Measurements from ENCODE around the gene SPATA24.
"Not testable (repeated sequence)": the region's sequence is repeated elsewhere in the genome, so short reads cannot be mapped to it uniquely, and the experiment has no call there.

The SPATA24 gene

GRCh38 chr5:139382807-139383206 is 21.1 kb downstream of the SPATA24 start:
- DNase-seq, result no peak

GRCh38 chr5:139381837-139382761 is 21.8 kb downstream of the SPATA24 start:
- no peak for DNase-seq

- DNase-seq, result no peak
These were observed 24.1 kb downstream of the SPATA24 start for GRCh38 chr5:139379626-139380449.

DNA sequence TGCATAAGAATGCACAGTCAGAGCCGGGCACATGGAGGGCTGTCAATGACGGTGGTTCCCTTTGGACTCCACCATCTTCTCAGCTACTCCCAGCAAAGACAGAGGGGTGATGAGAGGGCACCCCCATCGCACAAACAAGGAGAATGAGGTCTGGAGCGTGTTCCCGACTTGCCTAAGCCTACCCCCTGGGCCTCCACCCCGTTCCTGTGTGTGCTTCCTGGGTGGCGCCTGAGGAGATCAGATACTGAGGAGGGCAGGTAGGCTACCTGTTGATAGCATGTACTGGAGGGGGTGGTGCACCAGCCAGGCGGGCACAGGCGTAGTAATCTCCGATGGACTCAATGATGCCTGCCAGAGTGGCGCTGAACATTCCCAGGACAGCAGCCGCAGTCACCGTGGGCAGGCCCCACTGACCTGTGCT is 24.9 kb downstream of the SPATA24 start:
- DNase-seq, result no peak

GRCh38 chr5:139378101-139378825 is 25.6 kb downstream of the SPATA24 start:
- DNase-seq, result no peak

DNA sequence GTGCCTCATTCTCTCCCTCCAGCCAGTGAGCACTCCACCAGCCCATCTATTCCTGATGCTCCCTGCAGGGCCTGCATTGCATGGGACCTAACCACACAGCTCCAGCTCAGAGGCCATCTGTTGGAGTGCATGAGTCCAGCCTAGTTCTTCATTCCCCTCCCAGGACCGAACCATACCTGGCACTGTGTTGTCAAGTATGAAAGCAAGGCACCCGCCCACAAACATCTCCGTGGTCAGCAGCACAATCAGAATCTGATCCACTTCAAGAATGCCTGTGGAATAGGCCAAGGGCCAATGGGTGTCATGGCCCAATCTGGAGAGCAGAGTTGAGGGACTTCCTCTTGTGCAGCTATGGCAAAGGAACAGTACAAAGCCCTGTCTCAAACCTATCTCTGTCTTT is 26.7 kb downstream of the SPATA24 start:
- DNase-seq, result no peak

DNA sequence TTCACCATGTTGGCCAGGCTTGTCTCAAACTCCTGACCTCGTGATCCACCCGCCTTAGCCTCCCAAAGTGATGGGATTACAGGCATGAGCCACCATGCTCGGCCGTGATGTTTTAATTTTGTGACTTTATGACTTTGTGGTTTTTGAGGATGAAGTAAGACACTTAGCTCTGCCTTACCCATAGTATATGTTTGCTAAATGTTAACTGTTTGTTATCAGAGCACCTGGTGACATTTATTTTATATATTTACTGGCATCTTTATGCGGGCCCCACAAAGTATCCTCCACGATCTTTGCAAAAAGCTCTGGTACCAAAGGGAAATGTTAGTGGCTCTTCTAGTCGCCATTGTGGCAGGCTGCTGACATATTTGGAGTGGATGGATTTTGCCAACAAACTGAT is 27.5 kb downstream of the SPATA24 start:
- DNase-seq, result no peak

GRCh38 chr5:139374909-139375308 is 29.0 kb downstream of the SPATA24 start:
- no peak for DNase-seq

DNA sequence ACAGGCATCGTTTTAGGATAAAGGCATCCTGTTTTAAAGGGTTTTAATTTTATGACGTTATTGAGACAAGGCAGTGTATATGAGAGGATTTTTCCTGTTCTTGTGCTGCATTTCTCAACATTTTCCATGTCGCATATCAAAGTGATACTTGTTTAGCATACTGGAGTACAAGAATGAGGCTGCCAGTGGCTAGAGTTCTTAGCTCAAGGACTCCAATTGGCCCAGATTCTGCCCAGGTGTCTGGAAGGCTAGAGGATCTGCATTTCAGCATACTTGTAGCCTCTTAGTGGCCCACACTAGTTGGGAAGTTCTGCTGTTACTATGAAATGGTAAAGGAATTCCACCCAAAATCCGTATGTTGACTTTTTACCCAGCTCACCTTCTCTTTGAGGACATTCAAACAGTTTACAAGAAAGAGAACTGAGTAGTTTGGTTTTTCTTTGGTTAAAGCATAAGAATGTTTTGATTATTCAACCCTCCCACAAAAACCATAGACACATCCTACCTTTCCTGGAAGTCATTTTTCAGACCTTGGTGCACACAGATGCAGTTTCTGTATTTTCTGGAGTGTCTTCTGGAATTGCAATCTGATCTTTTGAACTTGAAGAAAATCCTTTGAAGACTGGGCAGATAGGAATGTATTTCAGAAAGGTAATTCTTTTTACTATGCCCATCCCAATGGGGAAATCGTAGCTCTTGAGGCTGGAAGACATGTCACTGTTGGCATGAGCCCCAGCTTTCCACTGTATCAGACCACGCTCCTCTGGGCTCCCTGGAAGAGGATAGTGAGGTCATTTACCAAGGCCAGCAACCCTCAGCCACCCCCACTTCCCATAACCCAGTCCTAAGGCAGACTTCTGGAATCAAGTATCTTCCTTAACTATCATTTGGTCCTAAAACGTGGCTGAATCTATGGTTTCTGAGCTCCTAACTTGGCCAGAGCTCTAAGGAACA is 32.1 kb downstream of the SPATA24 start:
- DNase-seq, result no peak

DNA sequence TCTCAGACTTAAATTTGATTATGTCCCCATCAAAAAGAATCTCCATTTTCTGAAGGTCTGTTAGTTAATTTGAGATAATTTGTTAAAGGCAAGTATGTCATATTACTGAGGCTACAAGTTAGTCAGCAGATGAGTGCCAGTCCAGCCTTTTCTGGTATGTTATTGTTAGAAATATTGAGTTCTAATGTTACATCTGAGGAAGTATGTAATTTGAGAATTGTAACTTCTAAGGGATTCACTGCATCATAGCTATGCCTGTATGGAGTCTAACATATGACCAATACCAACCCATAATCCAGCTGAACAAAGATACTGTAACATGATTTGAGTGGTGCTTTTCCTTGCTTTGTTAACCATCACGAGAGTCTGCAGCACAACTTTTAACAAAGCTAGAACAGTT is 34.7 kb downstream of the SPATA24 start:
- DNase-seq, result no peak

- DNase-seq, result no peak
These were observed 35.3 kb downstream of the SPATA24 start for GRCh38 chr5:139368613-139369012.

GRCh38 chr5:139364466-139364865 is 39.4 kb downstream of the SPATA24 start:
- DNase-seq, result no peak

DNA sequence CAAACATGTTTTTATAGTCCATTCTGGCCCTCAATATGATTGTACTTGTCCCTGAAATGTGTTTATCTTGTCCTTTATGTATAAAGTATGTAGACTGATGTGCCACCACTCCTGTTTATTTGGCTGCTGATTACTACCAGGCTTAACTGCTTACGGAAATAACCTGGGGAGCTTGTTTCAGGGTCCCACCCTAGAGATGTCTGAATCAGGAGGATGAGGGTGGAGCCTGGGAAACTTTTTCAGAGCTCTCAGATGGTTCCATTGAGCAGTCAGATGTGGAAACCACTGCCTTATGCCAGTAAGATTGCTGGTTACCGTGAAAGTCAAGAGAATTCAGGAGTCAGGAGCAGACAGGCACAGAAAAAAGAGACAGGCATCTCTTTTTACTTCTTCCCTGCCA is 40.0 kb downstream of the SPATA24 start:
- no peak for DNase-seq

GRCh38 chr5:139361835-139362429 is 42.0 kb downstream of the SPATA24 start:
- DNase-seq, result peak; percentile 26

- no peak for DNase-seq
These were observed 43.5 kb downstream of the SPATA24 start for GRCh38 chr5:139360384-139360783.

GRCh38 chr5:139358064-139358463 is 45.8 kb downstream of the SPATA24 start:
- DNase-seq, result no peak

DNA sequence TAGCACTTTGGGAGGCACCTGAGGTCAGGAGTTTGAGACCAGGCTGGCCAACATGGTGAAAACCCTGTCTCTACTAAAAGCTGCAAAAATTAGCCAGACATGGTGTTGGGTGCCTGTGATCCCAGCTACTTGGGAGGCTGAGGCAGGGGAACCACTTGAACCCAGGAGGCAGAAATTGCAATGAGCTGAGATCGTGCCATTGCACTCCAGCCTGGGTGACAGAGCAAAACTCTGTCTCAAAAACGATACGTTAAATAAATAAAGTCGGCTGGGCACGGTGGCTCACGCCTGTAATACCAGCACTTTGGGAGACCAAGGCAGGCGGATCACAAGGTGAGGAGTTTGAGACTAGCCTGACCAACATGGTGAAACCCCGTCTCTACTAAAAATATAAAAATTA is 48.0 kb downstream of the SPATA24 start:
- not testable (repeated sequence) for DNase-seq

DNA sequence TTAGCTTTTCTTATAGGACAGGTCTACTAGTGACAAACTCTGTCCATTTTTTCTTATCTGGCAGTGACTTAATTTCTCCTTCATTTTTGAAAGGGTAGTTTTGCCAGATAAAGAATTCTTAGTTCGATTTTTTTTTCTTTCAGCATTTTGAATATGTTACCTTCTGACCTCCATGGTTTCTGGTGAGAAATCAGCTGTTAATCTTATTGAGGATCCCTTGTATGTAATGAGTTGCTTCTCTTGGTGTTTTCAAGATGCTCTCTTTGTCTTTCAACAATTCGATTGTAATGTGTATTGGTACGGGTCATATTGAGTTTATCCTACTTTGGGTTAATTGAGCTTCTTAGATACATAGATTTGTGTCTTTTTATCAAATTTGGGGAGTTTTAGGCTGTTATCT is 49.7 kb downstream of the SPATA24 start:
- no peak for DNase-seq

DNA sequence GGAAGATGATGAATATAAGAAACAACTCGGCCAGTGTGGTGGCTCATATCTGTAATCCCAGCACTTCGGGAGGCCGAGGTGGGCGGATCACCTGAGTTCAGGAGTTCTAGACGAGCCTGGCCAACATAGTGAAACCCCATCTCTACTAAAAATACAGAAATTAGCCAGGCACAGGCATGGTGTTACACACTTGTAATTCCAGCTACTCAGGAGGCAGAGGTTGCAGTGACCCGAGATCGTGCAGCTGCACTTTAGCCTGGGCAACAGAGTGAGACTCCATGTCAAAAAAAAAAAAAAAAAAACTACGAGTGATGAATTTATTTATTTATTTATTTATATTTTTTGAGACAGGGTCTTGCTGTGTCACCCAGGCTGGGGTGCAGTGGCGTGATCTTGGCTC is 56.0 kb downstream of the SPATA24 start:
- DNase-seq, result not testable (repeated sequence)

Measured in inflammatory macrophage treated with lipopolysaccharide for 4 hours (primary cell).